HEK293 (cell line): Measurements from ENCODE around the gene ABHD17C.

Source experiments
- CTCF ChIA-PET: fragments of 350-600 bp; formaldehyde crosslinking; extraction: SDS; loops from one replicate; lab custom pipeline; 2021; ENCODE audit warnings: antibody characterized with exemption; lab: Yijun Ruan, JAX
- POLR2A ChIA-PET: fragments of 300-600 bp; formaldehyde crosslinking; extraction: SDS; loops from one replicate; lab custom pipeline; 2020; ENCODE audit warnings: antibody characterized with exemption, inconsistent platforms; lab: Yijun Ruan, JAX
- H3K27ac ChIP-seq: fragments of 200-500 bp; sonication (Bioruptor generic); 2 replicates; pipeline ENCODE4 v1.5.1; 2014; ENCODE audit warnings: low read depth, low read length, control low read depth, inconsistent platforms; ENCODE audit errors: extremely low read depth
- H3K36me3 ChIP-seq, 2 experiments: fragments of 200-500 bp in 1 of 2; sonication (Bioruptor generic) in 1 of 2; 1 replicate in 1 of 2; 2 replicates in 1 of 2; pipeline ENCODE4 v1.5.1; 2014 to 2017; ENCODE audit warnings: inconsistent platforms in 2 of 2, low read length in 2 of 2; ENCODE audit not compliant: control insufficient read depth in 2 of 2, insufficient read depth in 1 of 2
- H3K4me1 ChIP-seq: fragments of 200-500 bp; sonication (Bioruptor generic); 2 replicates; pipeline ENCODE4 v1.5.1; 2014; ENCODE audit warnings: mild to moderate bottlenecking, low read length, inconsistent platforms; ENCODE audit not compliant: control insufficient read depth, insufficient read depth
- H3K4me3 ChIP-seq: 2 replicates; pipeline ENCODE4 v1.5.1; 2011; ENCODE audit warnings: low read depth, mild to moderate bottlenecking, control low read depth, low read length, moderate library complexity
- H3K9me3 ChIP-seq: fragments of 200-500 bp; sonication (Bioruptor generic); 2 replicates; pipeline ENCODE4 v1.5.1; 2014; ENCODE audit warnings: low read depth, low read length, inconsistent platforms; ENCODE audit not compliant: control insufficient read depth, insufficient read depth
- FEZF1 ChIP-seq: fragments of 450-650 bp; formaldehyde crosslinking; IDR thresholded peaks from 2 replicates; pipeline ENCODE4 v1.5.1; 2016; ENCODE audit warnings: missing biosample characterization, missing genetic modification characterization
- SCRT1 ChIP-seq: fragments of 450-650 bp; formaldehyde crosslinking; IDR thresholded peaks from 2 replicates; pipeline ENCODE4 v1.5.1; 2016; ENCODE audit warnings: missing biosample characterization, missing genetic modification characterization, borderline replicate concordance
- ZBTB7A ChIP-seq: fragments of 450-650 bp; formaldehyde crosslinking; IDR thresholded peaks from 2 replicates; pipeline ENCODE4 v1.5.1; 2016; ENCODE audit warnings: low read depth, missing biosample characterization, missing genetic modification characterization
- ZNF155 ChIP-seq: fragments of 450-650 bp; formaldehyde crosslinking; IDR thresholded peaks from 2 replicates; pipeline ENCODE4 v1.5.1; 2016; ENCODE audit warnings: missing biosample characterization, missing genetic modification characterization
- ZNF2 ChIP-seq: fragments of 450-650 bp; formaldehyde crosslinking; IDR thresholded peaks from 2 replicates; pipeline ENCODE4 v1.5.1; 2016; ENCODE audit warnings: missing biosample characterization, missing genetic modification characterization
- ZNF221 ChIP-seq: fragments of 450-650 bp; formaldehyde crosslinking; IDR thresholded peaks from 2 replicates; pipeline ENCODE4 v1.5.1; 2017; ENCODE audit warnings: missing biosample characterization, missing genetic modification characterization, borderline replicate concordance
- ZNF510 ChIP-seq: fragments of 450-650 bp; formaldehyde crosslinking; IDR thresholded peaks from 2 replicates; pipeline ENCODE4 v1.5.1; 2018; ENCODE audit warnings: mild to moderate bottlenecking, missing genetic modification characterization, missing biosample characterization; ENCODE audit not compliant: insufficient replicate concordance
- ZNF561 ChIP-seq: fragments of 450-650 bp; IDR thresholded peaks from 2 replicates; pipeline ENCODE4 v1.5.1; 2018; ENCODE audit warnings: missing biosample characterization, missing genetic modification characterization, borderline replicate concordance
- ZNF629 ChIP-seq: fragments of 450-650 bp; formaldehyde crosslinking; IDR thresholded peaks from 2 replicates; pipeline ENCODE4 v1.5.1; 2017; ENCODE audit warnings: missing biosample characterization, missing genetic modification characterization
- ZNF660 ChIP-seq: fragments of 450-650 bp; IDR thresholded peaks from 2 replicates; pipeline ENCODE4 v1.5.1; 2018; ENCODE audit warnings: missing biosample characterization, mild to moderate bottlenecking, missing genetic modification characterization
- ZNF792 ChIP-seq: fragments of 450-650 bp; formaldehyde crosslinking; IDR thresholded peaks from 2 replicates; pipeline ENCODE4 v1.5.1; 2016; ENCODE audit warnings: missing biosample characterization, missing genetic modification characterization
- ZSCAN16 ChIP-seq: fragments of 450-650 bp; formaldehyde crosslinking; IDR thresholded peaks from 2 replicates; pipeline ENCODE4 v1.5.1; 2016; ENCODE audit warnings: missing biosample characterization, missing genetic modification characterization
- TF ChIP-seq, protein P1 (sequence below): fragments of 450-650 bp; formaldehyde crosslinking; IDR thresholded peaks from 2 replicates; pipeline ENCODE4 v1.5.1; 2017; ENCODE audit warnings: missing biosample characterization, missing genetic modification characterization
- TF ChIP-seq, protein P2 (sequence below): fragments of 450-650 bp; formaldehyde crosslinking; IDR thresholded peaks from 2 replicates; pipeline ENCODE4 v1.5.1; 2016; ENCODE audit warnings: missing biosample characterization, missing genetic modification characterization, borderline replicate concordance
- TF ChIP-seq, protein P3 (sequence below): fragments of 450-650 bp; formaldehyde crosslinking; IDR thresholded peaks from 2 replicates; pipeline ENCODE4 v1.5.1; 2016; ENCODE audit warnings: missing biosample characterization, missing genetic modification characterization
- TF ChIP-seq, protein P4 (sequence below): fragments of 450-650 bp; formaldehyde crosslinking; IDR thresholded peaks from 2 replicates; pipeline ENCODE4 v1.5.1; 2016; ENCODE audit warnings: missing biosample characterization, missing genetic modification characterization
- TF ChIP-seq, protein P5 (sequence below): fragments of 450-650 bp; formaldehyde crosslinking; IDR thresholded peaks from 2 replicates; pipeline ENCODE4; 2016; ENCODE audit warnings: missing biosample characterization, missing genetic modification characterization

Gene ABHD17C

DNA sequence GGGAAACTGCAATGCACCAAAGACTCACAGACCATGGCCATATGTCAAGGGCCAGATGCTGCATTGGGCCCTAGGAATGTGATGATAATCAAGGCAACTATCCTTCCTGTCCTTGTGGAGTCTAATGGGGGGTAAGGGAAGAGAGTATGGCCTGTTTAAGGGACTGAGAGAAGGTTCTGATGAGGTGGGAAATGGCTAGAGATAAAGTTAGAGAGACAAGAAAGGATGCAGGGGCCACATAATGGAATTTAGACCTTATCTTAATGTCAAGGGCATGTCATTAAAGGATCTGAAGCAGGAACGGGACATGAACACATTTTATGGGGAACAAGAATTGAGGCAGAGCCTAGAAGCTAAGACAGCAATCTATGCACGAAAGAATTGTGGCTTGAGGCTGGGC, 30.0 kb upstream of the ABHD17C start (continued):
- TF ChIP-seq, protein P1, sequence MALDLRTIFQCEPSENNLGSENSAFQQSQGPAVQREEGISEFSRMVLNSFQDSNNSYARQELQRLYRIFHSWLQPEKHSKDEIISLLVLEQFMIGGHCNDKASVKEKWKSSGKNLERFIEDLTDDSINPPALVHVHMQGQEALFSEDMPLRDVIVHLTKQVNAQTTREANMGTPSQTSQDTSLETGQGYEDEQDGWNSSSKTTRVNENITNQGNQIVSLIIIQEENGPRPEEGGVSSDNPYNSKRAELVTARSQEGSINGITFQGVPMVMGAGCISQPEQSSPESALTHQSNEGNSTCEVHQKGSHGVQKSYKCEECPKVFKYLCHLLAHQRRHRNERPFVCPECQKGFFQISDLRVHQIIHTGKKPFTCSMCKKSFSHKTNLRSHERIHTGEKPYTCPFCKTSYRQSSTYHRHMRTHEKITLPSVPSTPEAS (tag by site-specific recombination), result no peak
- TF ChIP-seq FEZF1 (tag by site-specific recombination) (no peak), ZNF221 (tag by site-specific recombination) (no peak), ZNF2 (tag by site-specific recombination) (no peak), ZNF629 (tag by site-specific recombination) (no peak), ZNF510 (tag by site-specific recombination) (no peak)
- TF ChIP-seq, all 188 proteins: peak for 0

DNA sequence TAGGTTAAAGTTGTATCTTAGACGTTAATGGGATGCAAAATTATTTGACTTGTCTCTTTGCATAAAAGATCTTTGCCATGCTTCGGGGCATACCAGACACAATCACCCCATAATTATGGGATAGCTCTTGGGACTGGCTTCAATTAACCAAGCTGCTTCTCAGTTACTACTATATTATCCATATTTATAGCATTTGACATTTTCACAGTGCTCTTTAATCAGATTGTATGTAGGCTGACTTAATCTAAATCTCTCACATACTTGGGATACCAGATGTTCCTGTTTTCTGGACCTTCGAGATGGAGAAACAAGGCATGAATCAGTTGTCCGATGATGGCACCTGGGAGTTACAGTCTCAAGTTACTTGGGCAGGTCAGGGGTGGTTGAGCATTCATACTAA, 27.2 kb upstream of the ABHD17C start:
- Histone ChIP-seq H3K9me3 (no peaks in the 10 kb centered on the region), H3K4me3 (no peak overlapping the region), H3K27ac (no peak overlapping the region), H3K36me3 (no peaks in the 10 kb centered on the region), H3K4me1 (no peaks in the 10 kb centered on the region)
- CTCF ChIA-PET, result interaction anchor here (0.9 to 2.3 kb wide), 2 partner anchors 108 to 306 kb away, joined by 4 to 11 read pairs; no protein-coding TSS in a partner anchor
- POLR2A ChIA-PET, result interaction anchor here (0.6 kb wide), 1 partner anchor 32 kb away, joined by 3 read pairs; no protein-coding TSS in a partner anchor
- TF ChIP-seq, protein P2, sequence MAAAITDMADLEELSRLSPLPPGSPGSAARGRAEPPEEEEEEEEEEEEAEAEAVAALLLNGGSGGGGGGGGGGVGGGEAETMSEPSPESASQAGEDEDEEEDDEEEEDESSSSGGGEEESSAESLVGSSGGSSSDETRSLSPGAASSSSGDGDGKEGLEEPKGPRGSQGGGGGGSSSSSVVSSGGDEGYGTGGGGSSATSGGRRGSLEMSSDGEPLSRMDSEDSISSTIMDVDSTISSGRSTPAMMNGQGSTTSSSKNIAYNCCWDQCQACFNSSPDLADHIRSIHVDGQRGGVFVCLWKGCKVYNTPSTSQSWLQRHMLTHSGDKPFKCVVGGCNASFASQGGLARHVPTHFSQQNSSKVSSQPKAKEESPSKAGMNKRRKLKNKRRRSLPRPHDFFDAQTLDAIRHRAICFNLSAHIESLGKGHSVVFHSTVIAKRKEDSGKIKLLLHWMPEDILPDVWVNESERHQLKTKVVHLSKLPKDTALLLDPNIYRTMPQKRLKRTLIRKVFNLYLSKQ (tag by site-specific recombination), result no peak
- TF ChIP-seq ZNF155 (tag by site-specific recombination) (no peak), SCRT1 (tag by site-specific recombination) (no peak)
- TF ChIP-seq, protein P3, sequence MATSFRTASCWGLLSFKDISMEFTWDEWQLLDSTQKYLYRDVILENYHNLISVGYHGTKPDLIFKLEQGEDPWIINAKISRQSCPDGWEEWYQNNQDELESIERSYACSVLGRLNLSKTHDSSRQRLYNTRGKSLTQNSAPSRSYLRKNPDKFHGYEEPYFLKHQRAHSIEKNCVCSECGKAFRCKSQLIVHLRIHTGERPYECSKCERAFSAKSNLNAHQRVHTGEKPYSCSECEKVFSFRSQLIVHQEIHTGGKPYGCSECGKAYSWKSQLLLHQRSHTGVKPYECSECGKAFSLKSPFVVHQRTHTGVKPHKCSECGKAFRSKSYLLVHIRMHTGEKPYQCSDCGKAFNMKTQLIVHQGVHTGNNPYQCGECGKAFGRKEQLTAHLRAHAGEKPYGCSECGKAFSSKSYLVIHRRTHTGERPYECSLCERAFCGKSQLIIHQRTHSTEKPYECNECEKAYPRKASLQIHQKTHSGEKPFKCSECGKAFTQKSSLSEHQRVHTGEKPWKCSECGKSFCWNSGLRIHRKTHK, result no peak
- TF ChIP-seq, protein P4, sequence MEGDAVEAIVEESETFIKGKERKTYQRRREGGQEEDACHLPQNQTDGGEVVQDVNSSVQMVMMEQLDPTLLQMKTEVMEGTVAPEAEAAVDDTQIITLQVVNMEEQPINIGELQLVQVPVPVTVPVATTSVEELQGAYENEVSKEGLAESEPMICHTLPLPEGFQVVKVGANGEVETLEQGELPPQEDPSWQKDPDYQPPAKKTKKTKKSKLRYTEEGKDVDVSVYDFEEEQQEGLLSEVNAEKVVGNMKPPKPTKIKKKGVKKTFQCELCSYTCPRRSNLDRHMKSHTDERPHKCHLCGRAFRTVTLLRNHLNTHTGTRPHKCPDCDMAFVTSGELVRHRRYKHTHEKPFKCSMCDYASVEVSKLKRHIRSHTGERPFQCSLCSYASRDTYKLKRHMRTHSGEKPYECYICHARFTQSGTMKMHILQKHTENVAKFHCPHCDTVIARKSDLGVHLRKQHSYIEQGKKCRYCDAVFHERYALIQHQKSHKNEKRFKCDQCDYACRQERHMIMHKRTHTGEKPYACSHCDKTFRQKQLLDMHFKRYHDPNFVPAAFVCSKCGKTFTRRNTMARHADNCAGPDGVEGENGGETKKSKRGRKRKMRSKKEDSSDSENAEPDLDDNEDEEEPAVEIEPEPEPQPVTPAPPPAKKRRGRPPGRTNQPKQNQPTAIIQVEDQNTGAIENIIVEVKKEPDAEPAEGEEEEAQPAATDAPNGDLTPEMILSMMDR, result no peak
- TF ChIP-seq, protein P5, sequence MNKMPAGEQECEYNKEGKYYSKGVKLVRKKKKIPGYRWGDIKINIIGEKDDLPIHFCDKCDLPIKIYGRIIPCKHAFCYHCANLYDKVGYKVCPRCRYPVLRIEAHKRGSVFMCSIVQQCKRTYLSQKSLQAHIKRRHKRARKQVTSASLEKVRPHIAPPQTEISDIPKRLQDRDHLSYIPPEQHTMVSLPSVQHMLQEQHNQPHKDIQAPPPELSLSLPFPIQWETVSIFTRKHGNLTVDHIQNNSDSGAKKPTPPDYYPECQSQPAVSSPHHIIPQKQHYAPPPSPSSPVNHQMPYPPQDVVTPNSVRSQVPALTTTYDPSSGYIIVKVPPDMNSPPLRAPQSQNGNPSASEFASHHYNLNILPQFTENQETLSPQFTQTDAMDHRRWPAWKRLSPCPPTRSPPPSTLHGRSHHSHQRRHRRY (tag by site-specific recombination), result no peak

DNA sequence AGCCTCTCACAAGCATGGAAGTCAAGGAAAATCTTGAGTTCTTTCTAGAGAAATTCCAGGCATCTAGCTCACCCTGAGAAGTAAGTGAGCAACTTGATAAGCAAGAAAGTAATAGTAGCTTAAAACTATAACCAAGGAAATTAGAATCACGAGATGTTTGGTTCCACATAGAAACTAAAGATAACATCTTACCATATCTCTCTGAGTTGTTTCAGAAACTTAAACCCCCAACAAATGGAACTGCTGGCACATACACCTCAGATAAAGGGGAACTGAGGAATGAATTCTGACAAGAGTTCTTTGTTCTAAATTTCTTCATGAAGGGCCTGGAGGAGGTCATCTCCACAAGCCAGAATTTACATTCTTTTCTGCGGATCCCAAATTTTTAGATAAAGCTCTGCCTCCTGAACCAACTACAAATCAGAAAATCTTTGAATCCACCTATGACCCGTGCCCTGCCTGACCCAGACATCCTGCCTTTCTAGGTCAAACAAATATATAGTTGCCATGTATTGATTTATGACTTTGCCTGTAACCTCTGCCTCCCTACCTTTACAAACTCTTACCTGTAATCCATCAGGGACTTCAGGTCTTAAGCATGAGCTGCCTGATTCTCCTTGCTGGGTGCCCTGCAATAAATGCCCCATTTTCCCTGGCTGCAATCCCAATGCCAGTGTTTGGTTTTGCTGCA, 26.4 kb upstream of the ABHD17C start:
- Histone ChIP-seq H3K27ac (no peak overlapping the region), H3K4me1 (no peaks in the 10 kb centered on the region), H3K4me3 (no peak overlapping the region), H3K36me3 (no peaks in the 10 kb centered on the region), H3K9me3 (no peaks in the 10 kb centered on the region)
- CTCF ChIA-PET, result interaction anchor here (0.5 to 2.3 kb wide), 5 partner anchors 9 to 306 kb away, joined by 4 to 13 read pairs (median 7); no protein-coding TSS in a partner anchor
- TF ChIP-seq ZBTB7A (tag by site-specific recombination), result no peak
- TF ChIP-seq, protein P3, result no peak
- no peak for TF ChIP-seq ZNF792 (tag by site-specific recombination)
- TF ChIP-seq ZNF660, result no peak
- TF ChIP-seq ZSCAN16 (tag by site-specific recombination), result no peak
- TF ChIP-seq ZNF561 (tag by site-specific recombination), result no peak
- POLR2A ChIA-PET, result no interaction called here
